ENCODE measurements around the gene PPP2R2B.

Gene PPP2R2B

GRCh38 chr5:146687630-146688029, 190.9 kb downstream of the PPP2R2B start:
- H3K9ac ChIP-seq (ENCODE audit: low read length): no peak overlapping the region
- H3K27ac ChIP-seq (ENCODE audit: low read depth, low read length): no peak overlapping the region
- no peaks in the 10 kb centered on the region for H3K27me3 ChIP-seq (ENCODE audit: control insufficient read depth in 1 of 2, insufficient read depth in 2 of 2, low read length in 2 of 2)
- no peaks in the 10 kb centered on the region for H3K4me1 ChIP-seq (ENCODE audit: insufficient read depth, low read length)
- H3K4me3 ChIP-seq (ENCODE audit: low read depth in 1 of 2, low read length in 2 of 2): no peak overlapping the region
- H3K9me3 ChIP-seq (ENCODE audit: low read length): no peaks in the 10 kb centered on the region
- no peaks in the 10 kb centered on the region for H3K36me3 ChIP-seq (ENCODE audit: insufficient read depth, low read length)

- H3K27me3 ChIP-seq (ENCODE audit: control insufficient read depth in 1 of 2, insufficient read depth in 2 of 2, low read length in 2 of 2): no peaks in the 10 kb centered on the region
- no peak overlapping the region for H3K4me3 ChIP-seq (ENCODE audit: low read depth in 1 of 2, low read length in 2 of 2)
- no peak overlapping the region for H3K9ac ChIP-seq (ENCODE audit: low read length)
- H3K27ac ChIP-seq (ENCODE audit: low read depth, low read length): no peak overlapping the region
- H3K9me3 ChIP-seq (ENCODE audit: low read length): no peaks in the 10 kb centered on the region
- no peaks in the 10 kb centered on the region for H3K36me3 ChIP-seq (ENCODE audit: insufficient read depth, low read length)
- H3K4me1 ChIP-seq (ENCODE audit: insufficient read depth, low read length): no peaks in the 10 kb centered on the region
These were observed 194.7 kb downstream of the PPP2R2B start for GRCh38 chr5:146683861-146684260.

- Histone ChIP-seq H3K27ac (ENCODE audit: low read depth, low read length) (no peak overlapping the region), H3K9me3 (ENCODE audit: low read length) (no peaks in the 10 kb centered on the region), H3K4me3 (ENCODE audit: low read depth in 1 of 2, low read length in 2 of 2) (no peak overlapping the region), H3K9ac (ENCODE audit: low read length) (no peak overlapping the region), H3K36me3 (ENCODE audit: insufficient read depth, low read length) (no peaks in the 10 kb centered on the region), H3K27me3 (ENCODE audit: control insufficient read depth in 1 of 2, insufficient read depth in 2 of 2, low read length in 2 of 2) (no peaks in the 10 kb centered on the region), H3K4me1 (ENCODE audit: insufficient read depth, low read length) (no peaks in the 10 kb centered on the region)
These were observed 195.5 kb downstream of the PPP2R2B start for GRCh38 chr5:146682899-146683532.

- Histone ChIP-seq H3K27me3 (ENCODE audit: control insufficient read depth in 1 of 2, insufficient read depth in 2 of 2, low read length in 2 of 2) (no peaks in the 10 kb centered on the region), H3K4me1 (ENCODE audit: insufficient read depth, low read length) (no peaks in the 10 kb centered on the region), H3K9ac (ENCODE audit: low read length) (no peak overlapping the region), H3K9me3 (ENCODE audit: low read length) (no peaks in the 10 kb centered on the region), H3K36me3 (ENCODE audit: insufficient read depth, low read length) (no peaks in the 10 kb centered on the region), H3K27ac (ENCODE audit: low read depth, low read length) (no peak overlapping the region), H3K4me3 (ENCODE audit: low read depth in 1 of 2, low read length in 2 of 2) (no peak overlapping the region)
These were observed 196.9 kb downstream of the PPP2R2B start for GRCh38 chr5:146681585-146682105.

GRCh38 chr5:146680846-146681584, 197.5 kb downstream of the PPP2R2B start:
- Histone ChIP-seq H3K27ac (ENCODE audit: low read depth, low read length) (no peak overlapping the region), H3K9me3 (ENCODE audit: low read length) (no peaks in the 10 kb centered on the region), H3K4me1 (ENCODE audit: insufficient read depth, low read length) (no peaks in the 10 kb centered on the region), H3K36me3 (ENCODE audit: insufficient read depth, low read length) (no peaks in the 10 kb centered on the region), H3K27me3 (ENCODE audit: control insufficient read depth in 1 of 2, insufficient read depth in 2 of 2, low read length in 2 of 2) (no peaks in the 10 kb centered on the region), H3K4me3 (ENCODE audit: low read depth in 1 of 2, low read length in 2 of 2) (no peak overlapping the region), H3K9ac (ENCODE audit: low read length) (no peak overlapping the region)

- Histone ChIP-seq H3K4me1 (ENCODE audit: insufficient read depth, low read length) (no peaks in the 10 kb centered on the region), H3K27ac (ENCODE audit: low read depth, low read length) (no peak overlapping the region), H3K9ac (ENCODE audit: low read length) (no peak overlapping the region), H3K27me3 (ENCODE audit: control insufficient read depth in 1 of 2, insufficient read depth in 2 of 2, low read length in 2 of 2) (no peaks in the 10 kb centered on the region), H3K36me3 (ENCODE audit: insufficient read depth, low read length) (no peaks in the 10 kb centered on the region), H3K9me3 (ENCODE audit: low read length) (no peaks in the 10 kb centered on the region), H3K4me3 (ENCODE audit: low read depth in 1 of 2, low read length in 2 of 2) (no peak overlapping the region)
These were observed 202.9 kb downstream of the PPP2R2B start for GRCh38 chr5:146675636-146676035.

GRCh38 chr5:146672866-146673265, 205.7 kb downstream of the PPP2R2B start:
- H3K27me3 ChIP-seq (ENCODE audit: control insufficient read depth in 1 of 2, insufficient read depth in 2 of 2, low read length in 2 of 2): no peaks in the 10 kb centered on the region
- no peaks in the 10 kb centered on the region for H3K36me3 ChIP-seq (ENCODE audit: insufficient read depth, low read length)
- no peak overlapping the region for H3K27ac ChIP-seq (ENCODE audit: low read depth, low read length)
- H3K9me3 ChIP-seq (ENCODE audit: low read length): no peaks in the 10 kb centered on the region
- H3K4me3 ChIP-seq (ENCODE audit: low read depth in 1 of 2, low read length in 2 of 2): no peak overlapping the region
- no peak overlapping the region for H3K9ac ChIP-seq (ENCODE audit: low read length)
- peaks cover 3% of the 10 kb centered on the region for H3K4me1 ChIP-seq (ENCODE audit: insufficient read depth, low read length)

- Histone ChIP-seq H3K4me1 (ENCODE audit: insufficient read depth, low read length) (peaks cover 12% of the 10 kb centered on the region), H3K9ac (ENCODE audit: low read length) (no peak overlapping the region), H3K27me3 (ENCODE audit: control insufficient read depth in 1 of 2, insufficient read depth in 2 of 2, low read length in 2 of 2) (no peaks in the 10 kb centered on the region)
These were observed 206.8 kb downstream of the PPP2R2B start for GRCh38 chr5:146671561-146672295.

GRCh38 chr5:146669656-146670055, 208.9 kb downstream of the PPP2R2B start:
- Histone ChIP-seq H3K9ac (ENCODE audit: low read length) (no peak overlapping the region), H3K27ac (ENCODE audit: low read depth, low read length) (no peak overlapping the region), H3K9me3 (ENCODE audit: low read length) (no peaks in the 10 kb centered on the region), H3K36me3 (ENCODE audit: insufficient read depth, low read length) (no peaks in the 10 kb centered on the region), H3K27me3 (ENCODE audit: control insufficient read depth in 1 of 2, insufficient read depth in 2 of 2, low read length in 2 of 2) (no peaks in the 10 kb centered on the region), H3K4me1 (ENCODE audit: insufficient read depth, low read length) (peaks cover 12% of the 10 kb centered on the region), H3K4me3 (ENCODE audit: low read depth in 1 of 2, low read length in 2 of 2) (no peak overlapping the region)

More at GRCh38 chr5:146671561-146672295, 206.8 kb downstream of the PPP2R2B start:
- H3K4me3 ChIP-seq (ENCODE audit: low read depth in 1 of 2, low read length in 2 of 2): no peak overlapping the region
- H3K27ac ChIP-seq (ENCODE audit: low read depth, low read length): no peak overlapping the region
- no peaks in the 10 kb centered on the region for H3K9me3 ChIP-seq (ENCODE audit: low read length)
- H3K36me3 ChIP-seq (ENCODE audit: insufficient read depth, low read length): no peaks in the 10 kb centered on the region

- Histone ChIP-seq H3K27ac (ENCODE audit: low read depth, low read length) (no peak overlapping the region), H3K4me1 (ENCODE audit: insufficient read depth, low read length) (peaks cover 12% of the 10 kb centered on the region), H3K9ac (ENCODE audit: low read length) (no peak overlapping the region), H3K27me3 (ENCODE audit: control insufficient read depth in 1 of 2, insufficient read depth in 2 of 2, low read length in 2 of 2) (no peaks in the 10 kb centered on the region), H3K9me3 (ENCODE audit: low read length) (no peaks in the 10 kb centered on the region), H3K4me3 (ENCODE audit: low read depth in 1 of 2, low read length in 2 of 2) (no peak overlapping the region), H3K36me3 (ENCODE audit: insufficient read depth, low read length) (no peaks in the 10 kb centered on the region)
These were observed 210.8 kb downstream of the PPP2R2B start for GRCh38 chr5:146667633-146668272.

- no peaks in the 10 kb centered on the region for H3K27me3 ChIP-seq (ENCODE audit: control insufficient read depth in 1 of 2, insufficient read depth in 2 of 2, low read length in 2 of 2)
- no peak overlapping the region for H3K27ac ChIP-seq (ENCODE audit: low read depth, low read length)
These were observed 216.3 kb downstream of the PPP2R2B start for GRCh38 chr5:146662229-146662628.

More at GRCh38 chr5:146662229-146662628, 216.3 kb downstream of the PPP2R2B start:
- Histone ChIP-seq H3K9me3 (ENCODE audit: low read length) (no peaks in the 10 kb centered on the region), H3K4me3 (ENCODE audit: low read depth in 1 of 2, low read length in 2 of 2) (no peak overlapping the region), H3K36me3 (ENCODE audit: insufficient read depth, low read length) (no peaks in the 10 kb centered on the region), H3K9ac (ENCODE audit: low read length) (no peak overlapping the region), H3K4me1 (ENCODE audit: insufficient read depth, low read length) (peaks cover 3% of the 10 kb centered on the region)

All from muscle layer of colon (tissue), 2 donors.